SK-N-SH (cell line): Measurements from ENCODE around the gene FHOD3.

Source experiments
- EZH2phosphoT487 ChIP-seq: fragments of 200-600 bp; sonication (generic); IDR thresholded peaks from 2 replicates; pipeline ENCODE4 v1.6.1; 2017; ENCODE audit warnings: low read depth, mixed run types, mild to moderate bottlenecking, antibody characterized with exemption, moderate library complexity, borderline replicate concordance
- MXI1 ChIP-seq: IDR thresholded peaks from 2 replicates; pipeline ENCODE4 v1.6.1; 2012; ENCODE audit warnings: mild to moderate bottlenecking, low read depth, low read length, improper control_type of control experiment
- NFIC ChIP-seq: IDR thresholded peaks from 2 replicates; pipeline ENCODE4 v1.4.0; 2012; ENCODE audit warnings: borderline replicate concordance
- POLR2AphosphoS5 ChIP-seq: IDR thresholded peaks from 2 replicates; pipeline ENCODE4 v1.6.1; 2012; ENCODE audit warnings: low read depth, low read length
- RXRA ChIP-seq: IDR thresholded peaks from 2 replicates; pipeline ENCODE4 v1.4.0; 2012; ENCODE audit warnings: low read depth, mild to moderate bottlenecking, borderline replicate concordance
- TF ChIP-seq, protein P1 (sequence below): fragments of 200-600 bp; sonication (generic); IDR thresholded peaks from 2 replicates; pipeline ENCODE4 v1.6.1; 2017; ENCODE audit warnings: antibody characterized with exemption, mild to moderate bottlenecking, moderate library complexity
- TF ChIP-seq, protein P2 (sequence below): IDR thresholded peaks from 2 replicates; pipeline ENCODE4 v1.6.1; 2012; ENCODE audit warnings: mild to moderate bottlenecking, low read depth, low read length, moderate library complexity
- TF ChIP-seq, protein P3 (sequence below): IDR thresholded peaks from 2 replicates; pipeline ENCODE4 v1.4.0; 2012; ENCODE audit warnings: low read depth

DNA sequence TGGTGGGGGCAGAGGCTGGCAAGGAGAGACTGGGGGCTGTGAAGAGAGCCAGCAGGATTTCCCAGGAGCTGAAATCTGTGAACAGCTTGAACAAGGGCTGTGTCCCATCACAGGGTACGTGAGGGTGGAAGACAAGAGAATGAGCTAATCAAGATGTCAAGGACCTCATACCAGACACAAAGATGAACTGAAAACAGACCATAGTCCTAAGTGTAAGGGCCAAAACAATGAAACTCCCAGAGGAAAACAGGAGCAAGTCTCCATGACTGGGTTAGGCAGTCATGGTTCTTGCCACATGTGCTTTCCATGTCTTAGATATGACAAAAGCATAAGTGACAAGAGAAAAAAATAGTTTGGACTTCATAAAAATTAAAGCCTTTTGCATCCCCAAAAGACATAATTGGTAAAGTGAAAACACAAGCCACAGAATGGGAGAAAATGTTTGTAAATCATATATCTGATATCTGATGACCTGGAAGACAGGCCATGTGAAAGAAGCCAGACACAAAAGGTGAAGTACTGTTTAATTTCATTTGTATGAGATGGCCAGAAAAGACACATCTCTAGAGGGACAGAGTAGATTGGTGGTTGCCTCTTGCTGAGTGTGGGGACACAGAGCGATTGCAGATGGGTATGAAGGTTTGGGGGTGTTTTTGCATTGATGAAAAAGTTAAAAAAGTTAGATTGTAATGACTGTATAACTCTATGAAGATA lies 67.6 kb downstream of the FHOD3 start:
- TF ChIP-seq, protein P1, sequence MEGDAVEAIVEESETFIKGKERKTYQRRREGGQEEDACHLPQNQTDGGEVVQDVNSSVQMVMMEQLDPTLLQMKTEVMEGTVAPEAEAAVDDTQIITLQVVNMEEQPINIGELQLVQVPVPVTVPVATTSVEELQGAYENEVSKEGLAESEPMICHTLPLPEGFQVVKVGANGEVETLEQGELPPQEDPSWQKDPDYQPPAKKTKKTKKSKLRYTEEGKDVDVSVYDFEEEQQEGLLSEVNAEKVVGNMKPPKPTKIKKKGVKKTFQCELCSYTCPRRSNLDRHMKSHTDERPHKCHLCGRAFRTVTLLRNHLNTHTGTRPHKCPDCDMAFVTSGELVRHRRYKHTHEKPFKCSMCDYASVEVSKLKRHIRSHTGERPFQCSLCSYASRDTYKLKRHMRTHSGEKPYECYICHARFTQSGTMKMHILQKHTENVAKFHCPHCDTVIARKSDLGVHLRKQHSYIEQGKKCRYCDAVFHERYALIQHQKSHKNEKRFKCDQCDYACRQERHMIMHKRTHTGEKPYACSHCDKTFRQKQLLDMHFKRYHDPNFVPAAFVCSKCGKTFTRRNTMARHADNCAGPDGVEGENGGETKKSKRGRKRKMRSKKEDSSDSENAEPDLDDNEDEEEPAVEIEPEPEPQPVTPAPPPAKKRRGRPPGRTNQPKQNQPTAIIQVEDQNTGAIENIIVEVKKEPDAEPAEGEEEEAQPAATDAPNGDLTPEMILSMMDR: no peak
- TF ChIP-seq MXI1: no peak
- no peak for TF ChIP-seq POLR2AphosphoS5
- no peak for TF ChIP-seq NFIC
- no peak for TF ChIP-seq RXRA
- TF ChIP-seq, protein P2, sequence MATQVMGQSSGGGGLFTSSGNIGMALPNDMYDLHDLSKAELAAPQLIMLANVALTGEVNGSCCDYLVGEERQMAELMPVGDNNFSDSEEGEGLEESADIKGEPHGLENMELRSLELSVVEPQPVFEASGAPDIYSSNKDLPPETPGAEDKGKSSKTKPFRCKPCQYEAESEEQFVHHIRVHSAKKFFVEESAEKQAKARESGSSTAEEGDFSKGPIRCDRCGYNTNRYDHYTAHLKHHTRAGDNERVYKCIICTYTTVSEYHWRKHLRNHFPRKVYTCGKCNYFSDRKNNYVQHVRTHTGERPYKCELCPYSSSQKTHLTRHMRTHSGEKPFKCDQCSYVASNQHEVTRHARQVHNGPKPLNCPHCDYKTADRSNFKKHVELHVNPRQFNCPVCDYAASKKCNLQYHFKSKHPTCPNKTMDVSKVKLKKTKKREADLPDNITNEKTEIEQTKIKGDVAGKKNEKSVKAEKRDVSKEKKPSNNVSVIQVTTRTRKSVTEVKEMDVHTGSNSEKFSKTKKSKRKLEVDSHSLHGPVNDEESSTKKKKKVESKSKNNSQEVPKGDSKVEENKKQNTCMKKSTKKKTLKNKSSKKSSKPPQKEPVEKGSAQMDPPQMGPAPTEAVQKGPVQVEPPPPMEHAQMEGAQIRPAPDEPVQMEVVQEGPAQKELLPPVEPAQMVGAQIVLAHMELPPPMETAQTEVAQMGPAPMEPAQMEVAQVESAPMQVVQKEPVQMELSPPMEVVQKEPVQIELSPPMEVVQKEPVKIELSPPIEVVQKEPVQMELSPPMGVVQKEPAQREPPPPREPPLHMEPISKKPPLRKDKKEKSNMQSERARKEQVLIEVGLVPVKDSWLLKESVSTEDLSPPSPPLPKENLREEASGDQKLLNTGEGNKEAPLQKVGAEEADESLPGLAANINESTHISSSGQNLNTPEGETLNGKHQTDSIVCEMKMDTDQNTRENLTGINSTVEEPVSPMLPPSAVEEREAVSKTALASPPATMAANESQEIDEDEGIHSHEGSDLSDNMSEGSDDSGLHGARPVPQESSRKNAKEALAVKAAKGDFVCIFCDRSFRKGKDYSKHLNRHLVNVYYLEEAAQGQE: no peak
- no peak for TF ChIP-seq EZH2phosphoT487
- TF ChIP-seq, protein P3, sequence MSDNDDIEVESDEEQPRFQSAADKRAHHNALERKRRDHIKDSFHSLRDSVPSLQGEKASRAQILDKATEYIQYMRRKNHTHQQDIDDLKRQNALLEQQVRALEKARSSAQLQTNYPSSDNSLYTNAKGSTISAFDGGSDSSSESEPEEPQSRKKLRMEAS: no peak
